NCI-H1105 treated with DMSO at 0.1 percent for 48 hours (cell line): ENCODE measurements around the gene COX8C.

Source experiments
- DNase-seq: peaks from one replicate; lab custom pipeline; 2025; lab: John Stamatoyannopoulos, UW

COX8C gene, protein sequence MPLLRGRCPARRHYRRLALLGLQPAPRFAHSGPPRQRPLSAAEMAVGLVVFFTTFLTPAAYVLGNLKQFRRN

DNA sequence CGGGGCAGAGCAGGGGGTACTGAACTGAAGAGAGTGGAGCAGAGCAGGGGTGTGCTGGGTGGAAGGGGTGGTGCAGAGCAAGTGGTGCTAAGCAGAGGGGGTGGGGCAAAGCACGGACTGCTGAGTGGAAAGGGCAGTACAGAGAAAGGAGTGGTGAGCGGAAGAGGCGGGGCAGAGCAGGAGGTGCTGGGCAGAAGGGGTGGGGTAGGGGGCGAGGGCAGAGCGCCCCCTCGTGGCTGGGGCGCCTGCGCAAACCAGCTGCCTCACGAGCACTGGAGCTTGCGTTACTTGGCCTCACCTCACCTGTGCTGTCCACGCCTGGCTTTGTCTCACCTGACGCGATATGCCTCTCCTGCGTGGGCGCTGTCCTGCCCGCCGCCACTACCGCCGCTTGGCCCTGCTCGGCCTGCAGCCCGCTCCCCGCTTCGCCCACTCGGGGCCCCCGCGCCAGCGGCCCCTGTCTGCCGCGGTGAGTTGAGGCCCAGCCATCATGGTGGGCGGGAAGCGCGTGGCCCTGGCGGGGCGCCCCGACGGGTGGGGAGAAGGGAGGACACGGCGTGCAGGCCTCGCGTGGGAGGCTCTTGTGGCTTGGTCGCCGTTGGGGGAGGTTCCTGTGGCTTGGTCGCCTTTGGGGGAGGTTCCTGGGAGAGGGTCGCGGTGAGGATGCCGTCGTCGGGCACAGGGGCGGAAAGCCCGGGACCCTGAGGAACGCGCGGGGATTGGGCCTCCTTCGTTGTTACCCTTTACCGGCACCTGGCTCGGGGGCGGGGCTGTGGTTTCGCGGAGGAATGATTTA lies at the start of gene COX8C:
TSS of gene COX8C (plus strand) at position 257 of the 796 bp plus-strand sequence. CDS start at position 344, 87 bp downstream.
- DNase-seq: no peak

DNA sequence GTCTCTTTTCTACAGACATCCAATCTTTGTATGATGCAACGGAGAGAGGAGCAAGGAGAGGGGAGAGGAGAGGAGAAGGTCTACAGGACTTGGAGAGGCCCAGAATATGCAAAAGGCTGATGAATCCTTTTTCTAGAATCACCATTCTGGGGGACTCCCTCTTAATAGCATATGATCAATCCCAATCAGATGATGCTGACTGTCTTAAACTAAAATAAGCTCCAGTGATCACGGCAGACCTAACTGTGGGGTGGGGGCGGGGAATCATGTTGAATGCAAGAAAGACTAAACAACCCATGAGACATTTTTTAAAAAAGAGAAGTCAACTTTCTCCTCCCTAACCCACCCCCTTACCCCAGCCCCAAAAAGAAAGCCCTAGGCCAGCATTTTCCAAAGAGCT lies 47.6 kb upstream of the COX8C start:
- no peak for DNase-seq

DNA sequence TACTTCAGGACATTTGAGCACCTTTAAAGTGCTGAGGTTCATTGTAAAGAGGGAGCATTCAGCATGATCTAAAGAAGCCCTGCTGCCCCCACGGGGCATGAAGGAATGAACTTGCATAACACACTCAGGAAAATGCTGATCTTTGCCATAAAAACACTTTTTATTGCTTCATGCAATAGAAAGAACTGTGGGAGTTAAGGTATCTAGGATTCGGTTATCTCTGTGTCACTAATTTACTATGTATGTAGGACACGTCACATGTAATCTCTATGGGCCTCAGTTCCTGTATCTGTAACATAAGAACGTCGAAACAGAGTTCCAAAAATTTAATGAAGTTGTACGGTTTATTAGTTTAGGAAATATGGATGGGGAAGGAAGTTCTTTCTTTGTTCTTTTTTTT lies 47.1 kb upstream of the COX8C start:
- DNase-seq: no peak

DNA sequence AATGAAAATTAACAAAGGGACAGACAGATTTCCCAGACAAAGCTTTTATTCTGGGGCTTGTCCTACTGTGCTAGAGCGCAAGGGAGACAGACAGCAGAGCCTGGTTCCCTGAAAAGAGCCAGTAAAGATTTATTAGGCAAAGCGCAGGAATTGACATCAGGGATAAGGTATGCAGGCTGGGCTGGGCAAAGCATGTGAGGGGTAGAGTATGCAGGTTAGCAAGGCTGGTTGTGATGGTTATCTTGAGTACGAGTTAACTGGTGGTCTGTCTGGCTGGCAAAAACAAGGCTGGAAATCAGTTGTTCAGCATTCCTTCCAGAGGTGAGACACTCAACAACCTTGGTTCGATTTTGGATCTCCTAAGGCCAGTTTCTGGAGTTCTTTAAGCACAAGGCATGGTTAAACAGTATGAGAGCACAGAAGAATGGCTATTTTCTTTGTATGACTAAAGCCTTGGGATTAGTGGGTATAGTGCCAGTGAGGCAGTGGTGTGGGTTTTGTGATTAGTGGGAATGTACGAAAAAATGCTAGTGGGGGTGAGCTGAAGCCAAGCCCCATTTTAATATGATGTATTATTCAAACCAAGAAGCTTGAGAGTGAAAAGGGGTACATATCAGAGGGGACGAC lies 45.0 kb upstream of the COX8C start:
- DNase-seq: no peak

DNA sequence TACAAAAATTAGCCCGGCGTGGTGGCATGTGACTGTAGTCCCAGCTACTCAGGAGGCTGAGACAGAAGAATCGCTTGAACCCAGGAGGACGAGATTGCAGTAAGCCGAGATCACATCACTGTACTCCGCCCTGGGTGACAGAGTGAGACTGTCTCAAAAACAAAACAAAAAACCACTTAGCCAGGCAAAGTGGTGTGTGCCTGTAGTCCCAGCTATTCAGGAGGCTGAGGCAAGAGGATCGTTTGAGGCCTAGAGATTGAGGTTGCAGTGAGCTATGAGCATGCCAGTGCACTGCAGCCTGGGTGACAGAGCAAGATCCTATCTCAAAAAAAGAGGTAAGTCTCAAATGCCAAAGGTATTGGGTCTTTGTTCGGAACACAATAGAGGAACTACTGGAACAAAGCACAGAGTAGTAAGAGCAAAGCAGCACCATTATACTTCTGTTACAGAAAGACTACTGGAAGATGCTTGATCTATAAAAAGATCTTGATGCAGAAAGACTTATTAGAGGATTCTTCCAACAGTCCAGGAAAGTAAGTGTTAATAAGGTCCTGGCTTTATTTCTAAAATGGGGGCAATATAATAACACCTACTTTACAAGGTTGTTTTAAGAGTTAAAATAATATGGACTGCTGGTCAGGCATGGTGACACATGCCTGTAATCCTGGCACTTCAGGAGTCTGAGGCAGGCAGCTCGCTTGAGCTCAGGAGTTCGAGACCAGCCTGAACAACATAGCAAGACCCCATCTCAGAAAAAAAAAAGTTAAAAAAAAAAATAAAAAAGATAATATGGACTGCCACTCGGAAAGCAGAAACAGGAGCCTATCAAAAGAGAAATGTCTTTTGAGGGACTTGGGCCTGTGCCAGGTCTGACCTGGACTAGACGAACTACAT lies 44.0 kb upstream of the COX8C start:
- no peak for DNase-seq

DNA sequence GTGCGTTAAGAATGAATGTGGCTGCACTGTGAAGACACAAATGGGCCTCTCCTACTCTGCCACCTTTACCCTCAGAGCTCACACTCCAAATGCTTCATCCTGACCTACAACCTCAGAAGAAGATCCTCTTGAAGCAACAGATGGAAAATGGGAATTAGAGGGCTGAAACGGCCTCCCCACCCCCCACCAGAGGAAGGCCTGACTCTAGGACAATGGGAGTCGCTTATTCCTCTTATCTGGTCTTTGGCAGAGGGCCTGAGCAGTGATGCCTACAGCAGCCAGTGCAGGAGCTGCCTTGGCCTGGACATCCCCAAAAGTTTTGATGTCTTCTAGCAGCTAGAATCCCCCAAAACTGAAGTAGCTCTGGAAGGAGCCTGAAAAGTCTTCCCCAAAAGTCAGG lies 43.3 kb upstream of the COX8C start:
- DNase-seq: no peak

DNA sequence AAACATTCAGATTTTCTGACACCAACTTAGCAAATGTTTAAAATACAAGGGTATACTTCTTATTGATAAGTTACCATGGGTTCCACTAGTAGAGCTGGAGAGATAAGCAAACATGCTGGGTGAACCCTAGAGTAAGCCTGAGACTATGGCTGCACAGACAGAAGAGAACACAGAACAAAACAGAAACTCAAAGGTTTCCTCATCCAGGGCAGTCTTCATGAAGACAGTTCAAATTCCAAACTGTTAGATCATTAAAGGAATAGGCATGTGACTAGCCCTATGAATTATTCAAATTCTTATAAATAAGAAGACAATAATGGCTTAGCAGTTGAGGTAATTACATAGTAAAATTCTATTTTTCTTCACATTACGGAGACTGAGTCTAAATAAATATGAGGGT lies 42.2 kb upstream of the COX8C start:
- DNase-seq: no peak

DNA sequence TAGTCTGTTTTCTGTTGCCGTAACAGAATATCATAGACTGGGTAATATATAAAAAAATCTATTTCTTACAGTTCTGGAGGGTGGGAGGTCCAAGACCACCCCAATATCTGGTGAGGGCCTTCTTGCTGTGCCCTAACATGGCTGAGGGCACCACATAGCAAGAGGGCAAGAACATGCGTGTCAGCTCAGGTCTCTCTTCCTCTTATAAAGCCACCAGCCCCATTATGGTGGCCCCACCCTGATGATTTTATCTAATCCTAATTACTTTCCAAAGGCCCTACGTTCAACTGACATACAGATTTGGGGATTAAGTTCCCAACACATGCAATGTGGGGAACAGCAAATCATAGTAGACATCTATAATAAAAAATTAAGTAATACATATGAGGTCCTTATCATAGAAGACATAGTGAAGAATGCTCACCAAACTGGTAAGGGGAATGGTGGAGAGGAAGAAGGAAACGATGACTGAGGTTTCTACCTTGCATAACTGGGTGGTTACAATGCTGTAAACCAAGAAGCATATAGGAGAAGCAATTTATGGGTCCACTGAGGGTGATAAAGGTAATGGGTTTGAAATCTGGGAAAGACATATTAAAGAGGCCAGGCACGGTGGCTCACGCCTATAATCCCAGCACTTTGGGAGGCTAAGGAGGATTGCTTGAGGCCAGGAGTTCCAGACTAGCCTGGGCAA lies 41.1 kb upstream of the COX8C start:
- DNase-seq: no peak

DNA sequence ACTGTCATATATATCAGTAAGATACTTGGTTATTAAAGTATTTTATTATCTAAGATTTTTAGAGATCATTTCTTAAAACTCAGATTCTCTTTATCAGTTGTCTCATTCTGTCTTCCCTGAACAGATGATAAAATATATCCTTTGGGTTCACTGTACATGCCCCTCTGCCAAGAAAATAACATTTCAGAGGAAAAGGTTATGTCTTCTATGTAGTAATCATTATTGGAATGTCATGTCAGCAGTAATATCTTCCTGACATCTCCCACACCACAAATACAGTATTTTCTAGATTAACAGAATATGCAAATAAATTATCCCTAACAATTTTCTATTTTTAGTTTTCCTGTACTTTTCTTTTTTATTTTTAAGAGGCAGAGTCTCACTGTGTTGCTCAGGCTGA lies 40.2 kb upstream of the COX8C start:
- DNase-seq: no peak

DNA sequence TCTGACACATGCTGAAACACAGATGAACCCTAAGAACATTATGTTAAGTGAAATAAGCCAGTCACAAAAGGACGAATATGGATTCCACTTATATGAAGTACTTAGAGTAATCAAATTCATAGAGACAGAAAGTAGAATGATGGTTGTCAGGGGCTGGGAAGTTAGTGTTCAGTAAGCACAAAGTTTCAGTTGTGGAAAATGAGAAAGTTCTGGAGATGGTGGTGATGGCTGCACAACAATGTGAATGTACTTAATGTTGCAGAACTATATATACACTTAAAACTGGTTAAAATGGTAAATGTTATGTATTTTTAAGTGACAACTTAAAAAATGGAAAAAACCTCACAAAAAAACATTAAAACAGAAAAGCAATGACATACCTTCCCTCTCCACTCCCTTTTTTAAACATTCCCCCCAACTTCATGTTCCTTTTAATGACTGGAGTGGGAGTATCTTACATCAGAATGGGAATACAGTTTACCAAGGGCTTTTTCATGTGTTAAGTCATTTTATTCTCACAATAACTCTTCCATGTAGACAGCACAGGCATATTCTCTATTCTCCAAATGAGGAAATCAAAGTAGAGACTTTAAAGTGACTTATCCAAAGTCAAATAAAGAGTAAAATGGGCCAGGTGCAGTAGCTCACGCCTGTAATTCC lies 38.2 kb upstream of the COX8C start:
- no peak for DNase-seq

DNA sequence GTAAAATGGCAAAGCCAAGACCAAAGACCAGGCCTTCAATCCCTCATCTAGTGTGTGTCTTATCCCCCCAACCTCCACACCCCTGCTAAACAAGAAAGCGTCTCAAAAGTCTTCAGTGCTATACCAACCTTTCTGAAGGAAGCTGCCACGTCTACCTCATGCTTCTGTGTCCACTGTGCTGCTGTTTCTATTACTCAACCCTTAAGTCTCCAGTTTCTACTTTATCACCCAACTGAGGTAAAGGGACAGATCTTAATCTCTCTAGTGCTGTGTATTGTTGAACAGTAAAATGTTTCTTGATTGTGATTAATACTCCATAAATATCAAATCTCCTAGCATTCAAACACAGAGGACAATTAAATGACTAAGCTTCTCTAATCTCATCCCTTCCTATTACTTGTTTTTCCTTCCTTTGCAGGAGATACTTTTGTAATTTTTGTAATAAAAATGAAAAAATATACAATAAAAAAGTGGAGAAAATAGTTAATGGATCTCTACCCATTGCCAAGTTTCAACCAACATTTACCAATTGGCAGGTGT lies 37.5 kb upstream of the COX8C start:
- no peak for DNase-seq

DNA sequence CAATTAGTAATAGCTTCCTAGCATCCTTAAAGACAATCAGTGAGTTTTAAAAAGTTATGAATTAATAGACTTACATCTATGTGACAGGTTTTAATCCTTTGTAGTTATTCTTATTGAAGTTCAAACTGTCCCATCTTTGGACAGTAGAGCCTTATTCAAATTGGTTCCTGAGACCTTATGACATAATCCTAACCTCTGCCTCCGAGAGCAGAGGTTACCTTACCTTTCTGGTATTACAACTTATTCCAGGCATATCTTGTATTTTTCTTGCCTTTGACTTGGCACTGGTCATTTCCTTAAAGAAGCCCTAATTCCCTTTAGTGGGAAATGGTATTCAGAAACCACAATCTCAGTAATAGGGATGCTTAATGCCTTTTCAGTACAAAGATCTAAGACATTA lies 35.9 kb upstream of the COX8C start:
- no peak for DNase-seq

DNA sequence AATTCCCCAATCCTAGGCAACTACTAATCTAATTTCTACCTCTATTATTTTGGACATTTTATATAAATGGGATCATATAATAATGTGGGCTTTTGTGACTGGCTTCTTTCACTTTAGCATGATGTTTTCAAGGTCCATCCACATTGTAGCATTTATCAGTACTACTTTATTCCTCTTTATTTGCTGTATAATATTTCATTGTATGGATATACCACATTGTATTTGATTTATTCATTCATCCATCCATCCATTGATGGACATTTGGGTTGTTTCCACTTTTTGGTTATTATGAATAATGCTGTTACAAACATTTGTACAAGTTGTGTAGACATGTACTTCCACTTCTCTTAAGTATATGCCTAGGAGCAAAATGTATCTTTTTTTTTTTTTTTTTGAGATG lies 31.4 kb upstream of the COX8C start:
- DNase-seq: no peak

DNA sequence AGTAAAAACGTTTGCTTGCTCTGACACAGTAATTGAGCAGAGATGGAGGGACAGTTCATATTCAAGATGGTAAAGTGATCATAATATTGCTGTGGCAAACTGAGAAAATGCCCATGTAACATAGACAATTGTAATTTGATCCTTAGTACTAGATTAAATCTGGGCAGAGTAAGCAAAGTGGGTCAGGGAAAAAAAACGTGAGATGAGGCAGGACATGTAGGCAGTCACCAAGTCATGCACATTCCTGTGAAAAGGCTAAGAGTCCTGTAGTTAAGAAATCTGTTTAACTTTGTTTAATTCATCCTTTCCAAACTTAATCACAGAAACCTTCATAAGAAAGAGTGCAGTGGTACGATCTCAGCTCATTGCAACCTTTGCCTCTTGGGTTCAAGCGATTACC lies 30.3 kb upstream of the COX8C start:
- no peak for DNase-seq

DNA sequence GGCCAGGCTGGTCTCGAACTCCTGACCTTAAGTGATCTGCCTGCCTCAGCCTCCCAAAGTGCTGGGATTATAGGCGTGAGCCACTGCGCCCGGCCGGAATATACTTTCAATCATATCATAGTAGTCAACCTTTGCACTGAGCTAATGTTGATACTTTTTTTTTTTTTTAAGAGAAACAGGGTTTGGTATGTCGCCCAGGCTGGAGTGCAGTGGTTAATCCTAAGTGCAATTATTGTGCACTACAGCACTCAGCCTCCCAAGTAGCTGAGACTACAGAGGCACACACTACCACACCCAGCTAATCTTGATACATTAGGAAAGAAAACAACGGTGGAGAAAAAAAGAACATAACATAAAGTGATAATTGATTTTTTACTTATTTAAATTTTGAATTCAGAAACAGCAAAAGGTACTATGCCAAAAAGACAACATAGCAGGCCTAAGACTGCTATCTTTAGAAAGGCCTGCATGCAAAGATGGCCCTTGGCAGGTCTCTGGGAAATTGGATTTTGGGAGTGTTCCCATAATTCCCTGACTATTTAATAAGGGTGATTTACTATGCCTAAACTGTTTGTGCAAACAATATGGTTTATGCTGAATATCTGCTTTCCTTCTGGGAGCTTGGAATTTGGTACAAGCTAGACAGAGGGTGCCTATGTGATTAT lies 29.6 kb upstream of the COX8C start:
- no peak for DNase-seq

DNA sequence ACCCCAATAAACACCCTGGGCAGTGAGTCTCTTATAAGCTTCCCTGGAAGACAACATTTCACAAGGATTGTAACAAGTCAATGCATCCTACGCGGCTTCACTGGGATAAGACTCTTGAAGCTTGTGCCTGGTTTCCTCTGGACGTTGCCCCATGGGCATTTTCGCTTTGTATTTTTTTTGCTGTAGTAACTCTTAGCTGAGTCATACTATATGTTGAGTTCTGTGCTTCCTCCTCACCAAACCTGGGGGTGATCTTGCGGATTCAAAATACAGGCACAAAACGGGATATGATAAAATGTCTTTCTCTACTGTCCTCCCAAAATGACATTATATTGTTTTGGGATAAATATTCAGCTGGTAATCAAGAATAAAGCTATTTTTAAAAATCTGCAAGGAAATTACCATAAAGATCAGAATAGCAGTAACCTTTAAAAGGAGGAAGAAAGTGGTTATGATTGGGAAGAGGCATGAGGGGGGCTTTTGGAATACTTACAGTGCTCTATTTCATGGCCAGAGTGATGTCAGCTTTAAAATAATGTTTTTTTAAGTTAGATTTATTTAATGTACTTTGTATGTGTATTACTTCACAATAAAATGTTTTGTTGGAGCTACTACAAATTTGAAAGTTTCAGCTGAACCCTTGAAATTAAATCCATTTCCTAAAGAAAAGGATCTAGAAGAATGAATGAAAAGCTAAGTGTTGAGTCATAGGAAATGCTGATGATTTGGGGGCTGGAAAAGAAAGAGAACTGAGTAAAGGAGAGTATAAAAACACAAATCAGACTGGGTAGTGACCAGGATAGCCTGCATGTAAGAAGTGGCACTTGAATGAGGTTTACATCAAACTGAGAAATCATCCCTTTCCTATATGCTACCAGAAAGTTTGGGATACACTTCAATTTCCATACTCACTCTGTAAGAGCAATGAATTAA lies 28.8 kb upstream of the COX8C start:
- no peak for DNase-seq

DNA sequence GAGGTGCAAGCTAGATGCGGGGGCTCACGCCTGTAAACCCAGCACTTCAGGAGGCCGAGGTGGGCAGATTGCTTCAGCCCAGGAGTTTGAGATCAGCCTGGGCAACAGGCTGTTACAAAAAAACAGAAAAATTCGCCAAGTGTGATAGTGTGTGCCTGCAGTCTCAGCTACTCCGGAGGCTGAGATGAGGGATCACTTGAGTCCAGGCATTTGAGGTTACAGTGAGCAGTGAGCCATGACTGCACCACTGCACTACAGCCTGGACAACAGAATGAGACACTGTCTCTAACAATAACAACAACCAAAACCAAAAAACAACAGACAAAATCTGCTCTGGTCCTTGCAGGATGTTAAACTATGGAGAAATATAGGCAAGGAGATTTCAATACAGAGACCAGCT lies 28.1 kb upstream of the COX8C start:
- no peak for DNase-seq

DNA sequence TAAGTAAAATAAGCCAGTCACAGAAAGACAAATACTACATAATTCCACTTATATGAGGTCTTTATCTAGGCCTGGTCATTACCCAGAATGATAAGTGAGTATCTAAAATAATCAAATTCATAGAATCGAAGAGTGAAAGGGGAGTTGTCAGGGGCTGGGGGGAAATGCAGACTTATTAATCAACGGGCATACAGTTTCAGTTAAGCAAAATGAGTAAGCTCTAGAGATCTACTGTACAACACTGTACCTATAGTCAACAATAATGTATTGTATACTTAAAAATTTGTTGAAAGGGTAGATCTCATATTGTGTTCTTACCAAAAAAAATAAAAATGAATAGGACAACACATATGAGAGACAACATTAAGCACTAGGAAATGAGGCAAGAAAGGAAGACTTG lies 27.5 kb upstream of the COX8C start:
- DNase-seq: no peak

DNA sequence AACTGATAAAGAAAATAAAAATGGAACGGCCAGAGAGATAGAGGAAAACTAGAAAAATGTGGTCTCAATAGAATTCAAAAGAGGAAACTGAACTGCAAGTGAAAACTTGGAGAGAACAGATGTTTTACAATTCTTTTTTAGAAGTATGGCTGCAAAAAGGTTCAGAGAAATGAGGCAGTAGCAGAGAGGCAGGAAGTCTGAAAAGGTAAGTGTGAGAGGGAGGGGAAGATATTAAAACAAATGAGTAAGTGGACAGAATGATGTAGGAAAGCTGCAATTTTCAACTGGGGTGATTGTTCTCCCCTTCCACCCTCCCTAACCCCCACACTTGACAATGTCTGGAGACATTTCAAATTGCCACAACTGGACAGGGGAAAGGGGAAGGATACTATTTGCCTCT lies 27.0 kb upstream of the COX8C start:
- no peak for DNase-seq

DNA sequence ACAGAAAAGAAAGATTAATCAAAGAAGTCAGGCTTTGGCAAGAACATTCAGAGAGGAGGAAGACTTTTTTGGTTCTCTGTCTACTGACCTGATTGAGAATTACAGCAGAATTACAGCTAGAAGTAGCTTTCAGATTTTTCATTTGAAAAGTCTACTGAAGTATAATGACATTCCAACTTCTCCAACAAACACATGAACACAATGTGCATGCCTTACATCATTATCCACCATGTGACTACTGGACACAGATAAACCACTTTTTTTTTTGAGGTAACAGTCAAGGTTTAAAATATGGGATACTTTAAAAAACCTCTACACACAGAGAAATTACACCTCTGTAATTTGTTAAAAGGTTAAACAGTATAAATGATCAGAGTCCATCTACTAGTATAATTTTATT lies 26.5 kb upstream of the COX8C start:
- DNase-seq: no peak
